ENCODE measurements around the gene IPCEF1.

DNA sequence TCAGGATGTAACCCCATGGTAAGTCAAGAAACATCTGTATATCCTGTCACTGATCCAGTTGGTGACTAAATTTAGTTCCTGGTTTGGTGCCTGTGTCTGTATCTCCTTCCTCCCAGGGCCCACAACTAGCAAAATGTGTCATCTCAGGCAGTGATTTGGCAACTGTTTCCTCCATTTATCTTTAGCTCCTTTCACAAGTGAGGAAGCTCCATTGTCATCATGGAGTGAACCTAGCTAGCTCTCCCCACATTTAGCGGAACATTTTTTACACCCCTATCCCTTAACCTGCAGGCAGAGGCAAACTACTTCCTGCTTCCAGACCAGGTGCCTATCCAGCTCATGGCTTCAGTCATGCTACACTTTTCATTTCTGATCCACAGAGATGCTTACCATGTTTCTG lies 99.5 kb downstream of the IPCEF1 start:
- TF ChIP-seq, protein P1, sequence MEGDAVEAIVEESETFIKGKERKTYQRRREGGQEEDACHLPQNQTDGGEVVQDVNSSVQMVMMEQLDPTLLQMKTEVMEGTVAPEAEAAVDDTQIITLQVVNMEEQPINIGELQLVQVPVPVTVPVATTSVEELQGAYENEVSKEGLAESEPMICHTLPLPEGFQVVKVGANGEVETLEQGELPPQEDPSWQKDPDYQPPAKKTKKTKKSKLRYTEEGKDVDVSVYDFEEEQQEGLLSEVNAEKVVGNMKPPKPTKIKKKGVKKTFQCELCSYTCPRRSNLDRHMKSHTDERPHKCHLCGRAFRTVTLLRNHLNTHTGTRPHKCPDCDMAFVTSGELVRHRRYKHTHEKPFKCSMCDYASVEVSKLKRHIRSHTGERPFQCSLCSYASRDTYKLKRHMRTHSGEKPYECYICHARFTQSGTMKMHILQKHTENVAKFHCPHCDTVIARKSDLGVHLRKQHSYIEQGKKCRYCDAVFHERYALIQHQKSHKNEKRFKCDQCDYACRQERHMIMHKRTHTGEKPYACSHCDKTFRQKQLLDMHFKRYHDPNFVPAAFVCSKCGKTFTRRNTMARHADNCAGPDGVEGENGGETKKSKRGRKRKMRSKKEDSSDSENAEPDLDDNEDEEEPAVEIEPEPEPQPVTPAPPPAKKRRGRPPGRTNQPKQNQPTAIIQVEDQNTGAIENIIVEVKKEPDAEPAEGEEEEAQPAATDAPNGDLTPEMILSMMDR (IDR thresholded peaks at IDR 0.05; ENCODE audit: poor library complexity): no peak
- TF ChIP-seq EZH2 (IDR thresholded peaks at IDR 0.05; ENCODE audit: borderline replicate concordance): no peak
